NK-92 treated with Interleukin-12 subunit alpha and Interleukin-12 subunit beta, amount 100 ng/mL, for 24 hours (cell line): ENCODE data around the gene TRPV2.

Experiments
- DNase-seq: peaks from one replicate; lab custom pipeline; 2025; lab: John Stamatoyannopoulos, UW

The TRPV2 gene

GRCh38 chr17:16477255-16477654 lies 61.9 kb downstream of the TRPV2 start:
- DNase-seq: no peak

GRCh38 chr17:16477666-16478065 lies 62.3 kb downstream of the TRPV2 start:
- DNase-seq: no peak

GRCh38 chr17:16478649-16479048 lies 63.3 kb downstream of the TRPV2 start:
- DNase-seq: no peak

GRCh38 chr17:16479264-16479663 lies 63.9 kb downstream of the TRPV2 start:
- DNase-seq: no peak

GRCh38 chr17:16480995-16481394 lies 65.6 kb downstream of the TRPV2 start:
- DNase-seq: no peak

- DNase-seq: no peak
Measured at GRCh38 chr17:16482253-16482652, 66.9 kb downstream of the TRPV2 start.

GRCh38 chr17:16483021-16483645 lies 67.8 kb downstream of the TRPV2 start:
- DNase-seq: no peak

GRCh38 chr17:16484445-16485175 lies 69.2 kb downstream of the TRPV2 start:
- no peak for DNase-seq
